Inflammatory macrophage treated with lipopolysaccharide for 4 hours (primary cell): ENCODE measurements around the gene CISD2.
"Not testable (repeated sequence)": the region's sequence is repeated elsewhere in the genome, so short reads cannot be mapped to it uniquely, and the experiment has no call there.

Experiments used
- DNase-seq: peaks from one replicate; pipeline ENCODE4 v3.0.0-alpha.2; 2020

Gene CISD2

DNA sequence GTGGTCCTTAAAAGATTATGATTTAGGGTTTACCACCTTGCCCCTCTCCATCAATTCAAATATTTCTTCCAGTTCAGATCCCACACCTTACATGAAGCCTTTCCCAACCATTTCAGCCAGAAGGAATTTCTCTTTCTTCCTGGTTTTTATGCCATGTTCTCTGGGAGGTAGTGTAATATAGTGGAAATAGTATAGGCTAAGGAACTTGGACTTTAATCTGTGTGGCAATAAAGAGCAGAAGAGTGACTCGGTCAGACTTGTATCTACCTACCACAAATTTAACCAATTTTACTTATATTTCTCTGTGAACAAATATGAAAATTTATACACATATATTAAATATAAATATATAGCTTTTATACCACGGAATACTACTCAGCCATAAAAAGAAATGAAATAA, 18.4 kb upstream of the CISD2 start:
- no peak for DNase-seq

DNA sequence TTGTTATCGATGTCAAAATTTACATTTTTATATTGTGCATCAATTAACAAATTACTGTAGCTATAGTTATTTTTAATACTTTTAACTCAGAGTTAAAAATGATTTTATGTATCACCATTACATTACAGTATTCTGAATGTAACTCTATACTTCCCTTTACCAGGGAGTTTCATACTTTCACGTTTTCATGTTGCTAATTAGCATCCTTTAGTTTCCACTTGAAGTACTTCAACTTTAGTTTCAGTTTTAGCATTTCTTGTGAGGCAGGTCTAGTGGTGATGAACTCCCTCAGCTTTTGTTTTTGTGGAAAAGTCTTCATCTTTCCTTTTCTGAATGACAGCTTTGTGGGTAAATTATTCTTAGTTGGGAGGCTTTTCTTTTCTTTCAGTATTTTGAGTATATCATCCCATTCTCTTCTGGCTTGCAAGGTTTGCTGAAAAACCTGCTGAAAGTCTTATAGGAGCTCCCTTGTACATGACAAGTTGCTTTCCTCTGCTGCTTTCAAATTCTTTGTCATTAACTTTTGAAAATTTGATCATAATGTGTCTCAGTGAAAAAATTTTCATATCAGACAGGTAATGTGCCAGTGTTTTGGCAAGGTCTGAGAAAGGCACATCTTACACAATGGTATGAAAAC, 9.8 kb upstream of the CISD2 start:
- DNase-seq: peak; percentile 47

DNA sequence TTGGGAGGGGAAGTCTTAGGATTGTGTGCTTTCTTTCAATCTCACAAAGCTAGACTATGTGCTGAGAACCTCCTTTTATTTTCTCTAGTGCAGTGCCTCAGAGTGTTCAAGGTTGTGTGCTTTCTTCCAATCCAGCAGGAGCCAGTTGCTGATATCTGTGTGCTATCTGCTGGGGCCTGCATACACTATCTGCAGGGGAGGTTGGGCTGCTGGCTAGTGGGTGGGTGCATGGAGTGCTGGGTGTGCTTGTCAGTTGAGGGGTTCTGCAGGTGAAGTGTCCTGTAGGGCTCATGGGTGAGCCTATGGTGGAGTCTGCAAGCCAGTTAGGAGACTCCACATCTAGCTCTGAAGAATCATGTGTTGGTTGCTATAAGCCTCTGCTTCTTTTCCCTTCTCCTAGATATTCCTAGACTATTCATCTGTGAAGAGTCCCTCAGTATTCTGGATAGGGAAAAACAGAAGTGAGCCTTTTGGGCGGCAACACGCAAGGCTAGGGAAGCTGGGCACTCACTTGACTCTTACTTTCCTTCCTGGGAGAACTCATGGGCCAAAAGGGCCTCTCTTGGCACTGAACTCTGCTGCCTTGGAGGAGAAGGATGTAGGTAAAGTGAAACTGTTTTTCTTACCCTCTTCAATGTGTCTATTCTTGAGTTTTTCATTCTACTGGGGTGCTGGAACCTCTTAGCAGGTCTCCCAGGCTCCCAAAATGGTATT, 8.0 kb upstream of the CISD2 start:
- peak; percentile 46 for DNase-seq

DNA sequence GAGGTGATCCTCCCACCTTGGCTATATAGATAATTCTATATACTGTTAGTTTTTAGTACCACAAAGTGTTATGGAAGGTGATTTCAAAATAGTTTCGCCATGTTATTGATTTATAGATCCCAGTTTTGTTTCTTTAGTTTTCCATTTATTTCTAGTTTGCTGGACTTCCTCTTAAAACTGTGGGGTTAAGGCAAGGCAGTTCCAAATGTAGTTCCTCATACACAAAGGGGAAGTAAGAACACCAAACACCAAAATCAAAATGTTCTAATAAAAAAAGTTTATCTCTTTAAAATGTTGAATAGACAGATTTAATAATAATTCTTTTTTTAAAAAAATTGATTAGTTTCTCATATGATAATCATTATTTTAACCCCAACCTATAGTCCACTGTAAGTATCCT, 6.8 kb upstream of the CISD2 start:
- peak; percentile 70 for DNase-seq

DNA sequence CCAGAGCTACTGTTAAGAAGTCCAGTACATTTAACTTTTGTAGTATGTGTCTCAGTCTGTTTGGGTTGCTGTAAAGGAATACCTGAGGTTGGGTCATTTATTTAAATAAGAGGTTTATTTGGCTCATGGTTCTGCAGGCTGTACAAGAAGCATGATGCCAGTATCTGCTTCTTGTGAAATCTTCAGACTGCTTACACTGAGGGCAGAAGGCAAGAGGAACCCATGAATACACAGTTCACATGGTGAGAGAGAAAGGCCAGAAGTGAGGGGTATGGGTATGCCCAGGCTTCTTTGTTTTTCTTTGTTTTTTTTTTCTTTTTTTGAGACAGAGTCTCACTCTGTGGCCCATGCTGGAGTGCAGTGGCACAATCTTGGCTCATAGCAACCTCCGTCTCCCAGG, 6.0 kb upstream of the CISD2 start:
- DNase-seq: peak; percentile 59

DNA sequence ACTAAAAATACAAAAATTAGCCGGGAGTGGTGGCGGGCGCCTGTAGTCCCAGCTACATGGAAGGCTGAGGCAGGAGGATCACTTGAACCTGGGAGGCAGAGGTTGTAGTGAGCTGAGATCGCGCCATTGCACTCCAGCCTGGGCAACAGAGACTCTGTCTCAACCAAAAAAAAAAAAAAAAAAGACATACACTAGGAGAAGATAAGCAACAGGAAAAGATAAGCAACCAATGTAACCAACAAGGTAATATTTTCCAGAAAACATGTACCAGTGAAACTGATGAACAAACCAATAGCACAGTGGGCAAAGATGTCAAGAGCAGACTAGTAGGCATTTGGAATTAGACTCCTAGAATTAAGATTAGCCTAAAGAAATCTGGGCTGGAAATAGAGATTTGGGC, 3.5 kb upstream of the CISD2 start:
- DNase-seq: not testable (repeated sequence)

DNA sequence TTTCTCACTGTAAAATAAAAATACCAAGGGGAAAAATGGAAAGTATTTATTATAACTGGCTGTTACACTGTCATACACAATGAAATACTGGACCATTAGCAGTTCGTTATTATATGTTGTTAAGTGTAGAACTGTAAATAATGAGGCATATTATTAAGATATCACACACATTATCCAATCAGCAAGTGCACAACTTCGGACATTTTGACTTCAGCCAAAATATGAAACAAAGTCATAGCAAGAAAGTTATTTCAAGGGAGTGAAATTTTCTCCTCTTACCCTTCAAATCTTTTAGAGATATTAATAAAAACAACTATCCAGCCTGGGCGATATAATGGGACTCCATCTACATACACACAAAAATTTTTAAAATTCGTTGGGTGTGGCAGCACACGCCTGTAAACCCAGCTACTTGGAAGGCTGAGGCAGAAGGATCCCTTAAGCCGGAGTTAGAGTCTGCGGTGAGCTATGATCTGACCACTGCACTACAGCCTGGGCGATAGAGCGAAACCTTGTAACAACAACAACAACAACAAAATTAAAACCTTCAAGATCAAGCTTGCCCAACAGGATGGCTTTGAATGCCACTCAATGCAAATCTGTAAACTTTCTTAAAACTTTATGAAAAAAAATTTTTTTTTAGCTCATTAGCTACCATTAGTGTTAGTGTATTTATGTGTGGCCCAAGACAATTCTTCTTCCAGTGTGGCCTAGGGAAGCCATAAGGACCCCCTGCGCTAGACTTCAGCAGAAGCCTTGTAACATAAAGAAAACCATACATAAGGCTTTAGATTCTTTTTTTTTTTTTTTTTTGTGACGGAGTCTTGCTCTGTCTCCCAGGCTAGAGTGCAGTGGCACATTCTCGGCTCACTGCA, 1.3 kb upstream of the CISD2 start:
- peak; percentile 6 for DNase-seq

DNA sequence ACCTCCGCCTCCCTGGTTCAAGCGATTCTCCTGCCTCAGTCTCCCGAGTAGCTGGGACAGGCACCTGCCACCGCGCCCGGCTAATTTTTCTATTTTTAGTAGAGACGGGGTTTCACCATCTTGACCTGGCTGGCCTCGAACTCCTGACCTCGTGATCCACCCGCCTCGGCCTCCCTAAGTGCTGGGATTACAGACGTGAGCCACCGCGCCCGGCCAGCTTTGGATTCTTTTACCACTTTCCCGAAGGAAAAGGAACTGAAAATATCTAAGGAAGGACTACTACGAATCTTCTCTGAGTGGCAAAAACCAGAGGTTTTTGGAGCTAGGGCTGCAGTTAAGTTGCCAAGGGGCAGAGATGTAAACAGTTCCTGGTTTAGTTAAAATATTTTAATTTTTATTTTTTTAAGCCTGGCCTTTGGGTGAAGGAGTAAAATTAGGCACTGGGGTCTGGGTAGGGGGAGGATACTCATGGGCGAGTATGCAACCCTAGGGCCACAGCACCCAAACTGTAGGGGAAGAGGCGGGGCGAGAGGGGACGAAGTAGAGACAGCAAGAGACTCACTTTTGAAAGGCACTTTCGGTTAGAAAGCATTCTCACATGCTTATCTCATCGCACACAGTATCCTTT, 525 bp upstream of the CISD2 start:
- DNase-seq: no peak

DNA sequence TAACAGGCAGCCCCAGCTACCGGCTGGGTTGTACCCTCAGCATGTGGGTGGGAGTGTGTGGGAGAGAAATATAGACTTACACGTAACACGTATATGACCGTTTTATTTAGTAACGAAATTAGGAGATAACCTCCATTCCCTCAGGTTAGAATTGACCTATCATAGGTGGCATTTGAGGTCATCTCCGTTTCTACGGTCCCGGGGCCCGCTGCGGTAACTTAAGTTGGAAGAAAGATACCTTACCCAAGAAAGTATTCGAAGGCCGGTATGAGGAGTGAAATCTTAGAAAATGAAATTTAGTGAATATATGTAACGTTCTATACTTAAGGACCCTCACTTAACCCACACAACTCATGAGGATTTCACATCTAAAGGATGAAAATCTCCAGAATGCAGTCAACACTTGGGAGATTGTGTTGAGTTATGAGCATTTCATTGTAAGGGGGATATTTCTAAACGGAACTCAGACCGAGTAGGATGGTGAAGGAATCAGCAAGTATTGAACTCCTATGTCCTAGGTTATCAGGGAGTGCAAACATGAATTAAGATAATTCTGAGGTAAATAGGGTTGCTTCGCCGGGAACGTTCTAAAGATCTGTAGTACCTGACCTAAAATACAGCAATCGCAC, 891 bp downstream of the CISD2 start:
- peak; percentile 39 for DNase-seq

DNA sequence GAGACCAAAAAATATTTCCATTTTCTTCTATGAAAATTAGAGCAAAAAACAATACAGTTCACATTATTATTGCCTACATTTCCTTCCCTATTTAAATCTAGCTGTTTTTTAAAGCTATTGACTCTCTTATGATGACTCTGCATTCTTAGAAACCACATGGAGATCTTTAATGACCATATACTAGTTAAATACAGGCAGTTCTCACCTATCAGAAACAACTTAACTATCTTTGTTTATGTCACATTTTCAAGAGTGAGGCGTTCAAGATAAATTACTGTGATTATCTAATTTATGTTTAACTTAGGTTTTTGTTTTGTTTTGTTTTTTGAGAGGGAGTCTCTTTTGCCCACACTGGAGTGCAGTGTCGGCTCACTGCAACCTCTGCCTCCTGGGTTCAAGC, 3.0 kb downstream of the CISD2 start:
- DNase-seq: peak; percentile 11

DNA sequence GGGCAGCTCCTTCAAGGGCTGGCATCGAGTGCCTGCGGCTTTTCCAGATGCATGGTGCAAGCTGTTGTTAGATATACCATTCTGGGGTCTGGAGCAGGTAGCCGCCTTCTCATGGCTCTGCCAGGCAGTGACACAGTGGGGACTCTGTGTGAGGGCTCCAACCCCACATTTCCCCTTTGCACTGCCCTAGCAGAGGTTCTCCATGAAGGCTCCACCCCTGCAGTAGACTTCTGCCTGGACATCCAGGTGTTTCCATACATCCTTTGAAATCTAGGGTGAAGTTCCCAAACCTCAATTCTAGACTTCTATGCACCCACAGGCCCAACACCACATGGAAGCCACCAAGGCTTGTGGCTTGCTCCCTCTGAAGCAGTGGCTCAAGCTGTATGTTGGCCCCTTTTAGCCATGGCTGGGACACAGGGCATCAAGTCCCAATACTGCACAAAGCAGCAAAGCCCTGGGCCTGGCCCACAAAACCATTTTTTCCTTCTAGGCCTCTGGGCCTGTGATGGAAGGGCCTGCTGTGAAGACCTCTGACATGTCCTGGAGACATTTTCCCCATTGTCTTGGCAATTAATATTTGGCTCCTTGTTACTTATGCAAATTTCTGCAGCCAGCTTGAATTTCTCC, 8.8 kb downstream of the CISD2 start:
- not testable (repeated sequence) for DNase-seq

DNA sequence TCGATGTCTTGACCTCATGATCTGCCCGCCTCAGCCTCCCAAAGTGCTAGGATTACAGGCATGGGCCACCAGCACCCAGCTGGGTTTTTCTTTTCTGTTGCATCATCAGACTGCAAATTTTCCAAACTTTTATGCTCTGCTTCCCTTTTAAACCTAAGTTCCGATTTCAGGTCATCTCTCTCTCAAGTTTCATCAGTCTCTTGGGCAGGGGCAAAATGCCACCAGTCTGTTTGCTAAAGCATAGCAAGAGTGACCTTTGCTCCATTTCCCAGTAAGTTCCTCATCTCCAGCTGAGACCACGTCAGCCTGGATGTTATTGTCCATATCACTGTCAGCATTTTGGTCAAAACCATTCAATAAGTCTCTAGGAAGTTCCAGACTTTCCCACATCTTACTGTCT, 9.6 kb downstream of the CISD2 start:
- DNase-seq: peak; percentile 97

DNA sequence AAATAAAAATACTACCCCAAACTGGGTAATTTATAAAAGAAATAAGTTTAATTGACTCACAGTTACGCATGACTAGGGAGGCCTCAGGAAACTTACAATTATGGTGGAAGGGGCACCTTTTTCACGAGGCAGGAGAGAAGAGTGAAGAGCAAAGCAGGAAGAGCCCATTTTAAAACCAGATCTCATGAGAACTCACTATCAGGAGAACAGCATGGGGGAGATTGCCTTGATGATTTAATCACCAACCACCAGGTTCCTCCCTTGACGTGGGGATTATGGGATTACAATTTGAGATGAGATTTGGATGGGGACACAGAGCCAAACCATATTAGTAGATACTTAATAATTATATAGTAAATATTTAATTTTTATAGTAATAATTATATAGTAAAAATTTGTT, 10.1 kb downstream of the CISD2 start:
- DNase-seq: peak; percentile 5

DNA sequence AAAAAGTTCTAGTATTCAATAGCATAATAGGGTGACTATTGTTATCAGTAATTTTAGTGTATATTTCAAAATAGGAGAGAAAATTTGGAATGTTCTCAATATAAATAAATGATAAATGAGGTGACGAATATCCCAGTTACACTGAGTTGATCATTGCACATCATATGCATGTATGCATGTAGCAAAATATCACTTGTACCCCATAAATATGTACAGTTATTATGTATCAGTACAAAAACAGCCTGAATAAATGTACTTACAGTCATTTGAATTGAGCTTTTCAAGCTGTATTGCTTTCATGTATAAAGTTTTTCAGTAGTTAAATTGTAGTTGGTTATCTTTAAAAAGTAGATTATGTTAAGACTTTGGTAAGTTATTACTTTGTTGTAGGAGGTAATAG, 12.6 kb downstream of the CISD2 start:
- DNase-seq: no peak

DNA sequence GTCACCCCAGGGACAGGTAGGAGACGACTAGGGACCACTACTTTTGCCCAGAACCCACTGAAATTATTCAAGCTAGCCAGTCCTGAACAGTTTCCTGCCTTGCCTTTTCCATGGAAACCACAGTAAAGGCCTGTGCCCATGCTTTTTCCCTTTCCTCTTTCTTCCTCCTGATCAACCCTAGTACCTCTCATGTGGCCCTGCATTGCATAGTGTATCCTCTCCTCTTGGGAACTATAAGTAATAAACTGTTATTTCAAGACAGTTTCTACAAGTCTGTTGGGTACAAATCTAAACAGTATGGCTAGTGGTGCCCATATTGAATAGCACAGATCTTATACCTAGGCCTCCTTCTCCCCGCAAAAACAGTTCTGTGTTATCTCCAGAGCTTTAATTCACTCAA, 14.5 kb downstream of the CISD2 start:
- no peak for DNase-seq

DNA sequence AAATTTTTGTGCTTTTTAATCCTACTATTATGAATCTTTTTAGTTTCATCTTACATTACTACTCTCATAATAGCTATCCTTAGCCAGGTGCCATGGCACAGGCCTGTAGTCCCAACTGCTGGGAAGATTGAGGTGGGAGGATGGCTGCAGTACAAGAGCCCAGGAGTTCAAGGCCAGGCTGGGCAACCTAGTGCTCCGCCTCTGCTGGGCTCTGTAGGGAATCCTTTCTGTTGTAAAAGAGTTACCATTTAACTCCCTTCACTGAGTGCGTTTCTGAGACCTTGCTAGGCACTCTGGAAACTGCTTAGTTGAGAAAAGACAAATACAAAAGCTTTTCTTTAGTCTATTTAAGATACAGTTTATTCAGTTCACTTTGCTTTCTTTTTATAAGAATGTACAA, 19.8 kb downstream of the CISD2 start:
- DNase-seq: not testable (repeated sequence)

DNA sequence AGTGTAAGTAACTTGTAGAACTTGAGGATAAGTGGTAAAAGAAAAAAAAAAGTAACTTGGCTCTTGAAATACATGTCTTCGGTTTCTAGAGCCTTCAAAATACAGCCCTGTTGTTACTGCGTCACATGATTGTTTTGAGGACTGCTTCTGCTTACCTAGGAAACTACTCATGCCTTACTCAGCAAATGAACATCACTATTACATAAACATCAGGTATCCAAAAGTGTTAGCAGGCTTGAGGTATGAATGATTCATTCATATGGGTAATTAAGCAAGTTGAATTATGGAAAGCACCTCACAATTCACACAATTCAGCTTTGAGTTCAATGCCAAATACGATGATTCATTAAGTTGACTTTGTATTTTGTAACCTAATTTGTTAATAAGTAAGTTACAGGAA, 21.1 kb downstream of the CISD2 start:
- not testable (repeated sequence) for DNase-seq

DNA sequence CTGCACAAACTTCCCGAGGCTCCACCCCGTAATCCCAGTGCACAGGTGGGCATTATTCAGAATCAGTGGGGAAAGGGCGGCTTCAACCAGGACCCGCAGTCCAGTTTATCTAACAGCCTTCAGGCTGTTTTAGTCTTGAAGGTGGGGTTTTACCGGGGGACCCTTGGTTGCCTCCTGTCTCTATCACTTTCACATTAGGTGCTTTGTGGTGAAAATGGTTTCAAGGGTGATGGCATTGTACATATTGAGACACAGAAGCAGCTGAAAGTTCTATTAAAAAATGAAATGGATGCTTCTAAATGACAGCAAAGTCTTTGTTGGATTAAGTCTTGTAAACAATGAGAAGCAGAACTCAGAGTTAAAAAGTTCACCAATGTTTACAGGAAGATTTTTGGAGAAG, 27.8 kb downstream of the CISD2 start:
- not testable (repeated sequence) for DNase-seq

DNA sequence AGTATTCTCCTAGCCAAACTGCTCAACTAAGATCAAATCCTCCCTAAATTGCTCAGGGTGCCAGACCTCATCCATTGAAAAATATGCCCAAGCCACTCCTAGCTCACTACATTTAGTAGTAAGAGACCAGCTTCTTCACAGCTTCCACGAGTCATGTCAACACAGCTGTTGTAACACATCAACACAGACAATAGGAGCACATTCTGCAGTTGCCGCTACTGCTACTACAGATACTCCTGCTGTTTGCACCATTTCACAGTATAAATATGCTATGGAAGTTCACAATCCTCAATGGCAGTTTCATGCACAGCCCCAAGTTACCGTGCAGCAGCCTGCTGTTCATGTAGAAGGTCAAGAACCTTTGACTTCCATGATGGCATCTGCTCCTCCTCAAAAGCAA, 28.8 kb downstream of the CISD2 start:
- not testable (repeated sequence) for DNase-seq

DNA sequence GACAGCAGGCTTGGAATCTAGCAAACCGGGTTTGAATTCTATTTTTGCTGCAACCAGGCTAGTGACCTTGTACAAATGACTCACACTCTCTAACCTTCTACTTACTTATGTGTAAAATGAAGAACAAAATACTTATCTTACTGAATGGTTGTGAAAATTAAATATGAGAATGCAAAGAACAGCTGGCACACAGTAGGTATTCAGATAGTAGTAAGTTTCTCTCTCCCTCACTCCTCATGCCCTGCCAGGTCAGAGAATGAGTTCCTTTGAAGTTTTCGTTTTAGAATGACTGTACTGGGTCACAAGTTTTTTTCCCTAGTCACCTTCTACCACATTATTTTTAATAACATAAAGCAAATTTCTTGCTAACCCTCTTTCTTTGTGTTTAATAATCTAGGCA, 33.0 kb downstream of the CISD2 start:
- DNase-seq: no peak

DNA sequence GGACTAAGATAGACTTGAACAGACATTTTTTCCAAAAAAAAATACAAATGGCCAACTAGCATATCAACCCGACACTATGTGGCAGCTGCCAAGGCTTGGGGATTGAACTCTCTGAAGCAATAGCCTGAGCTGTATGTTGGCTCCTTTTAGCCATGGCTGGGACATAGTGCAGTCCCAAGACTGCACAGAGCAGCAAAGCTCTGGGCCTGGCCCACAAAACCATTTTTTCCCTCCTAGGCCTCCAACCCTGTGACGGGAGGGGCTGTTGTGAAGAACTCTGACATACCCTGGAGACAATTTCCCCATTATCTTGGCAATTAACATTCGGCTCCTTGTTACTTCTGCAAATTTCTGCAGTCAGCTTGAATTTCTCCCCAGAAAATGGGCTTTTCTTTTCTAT, 50.1 kb downstream of the CISD2 start:
- DNase-seq: no peak

DNA sequence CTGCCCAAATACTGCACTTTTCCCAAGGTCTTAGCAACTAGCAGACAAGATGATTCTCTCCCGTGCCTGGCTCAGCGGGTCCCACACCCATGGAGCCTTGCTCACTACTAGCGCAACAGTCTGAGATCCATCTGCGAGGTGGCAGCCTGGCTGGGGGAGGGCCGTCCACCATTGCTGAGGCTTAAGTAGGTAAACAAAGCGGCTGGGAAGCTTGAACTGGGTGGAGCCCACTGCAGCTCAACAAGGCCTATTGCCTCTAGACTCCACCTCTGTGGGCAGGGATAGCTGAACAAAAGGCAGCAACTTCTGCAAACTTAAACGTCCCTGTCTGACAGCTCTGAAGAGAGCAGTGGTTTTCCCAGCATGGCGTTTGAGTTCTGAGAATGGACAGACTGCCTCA, 50.9 kb downstream of the CISD2 start:
- DNase-seq: not testable (repeated sequence)
